GM21529 (cell line): Measurements from ENCODE around the gene CCDC69.
"Not testable (repeated sequence)": the region's sequence is repeated elsewhere in the genome, so short reads cannot be mapped to it uniquely, and the experiment has no call there.

Experiments
- ATAC-seq: cut with Tn5 transposase; IDR thresholded peaks from one replicate; pipeline ENCODE4 v1.9.1; 2021; ENCODE audit not compliant: unreplicated experiment

CCDC69 gene, protein sequence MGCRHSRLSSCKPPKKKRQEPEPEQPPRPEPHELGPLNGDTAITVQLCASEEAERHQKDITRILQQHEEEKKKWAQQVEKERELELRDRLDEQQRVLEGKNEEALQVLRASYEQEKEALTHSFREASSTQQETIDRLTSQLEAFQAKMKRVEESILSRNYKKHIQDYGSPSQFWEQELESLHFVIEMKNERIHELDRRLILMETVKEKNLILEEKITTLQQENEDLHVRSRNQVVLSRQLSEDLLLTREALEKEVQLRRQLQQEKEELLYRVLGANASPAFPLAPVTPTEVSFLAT

GRCh38 chr5:151223447-151224264 lies at the start of gene CCDC69:
Gene CCDC69, minus strand, starts transcription at chr5:151224092. Its CDS starts 122 bp downstream, at chr5:151223970.
- ATAC-seq = peak; percentile 67

GRCh38 chr5:151271336-151271735 lies 47.4 kb upstream of the CCDC69 start:
- no peak for ATAC-seq

- peak; percentile 93 for ATAC-seq
Measured at GRCh38 chr5:151270599-151270998, 46.7 kb upstream of the CCDC69 start.

- no peak for ATAC-seq
Measured at GRCh38 chr5:151267491-151268260, 43.8 kb upstream of the CCDC69 start.

DNA sequence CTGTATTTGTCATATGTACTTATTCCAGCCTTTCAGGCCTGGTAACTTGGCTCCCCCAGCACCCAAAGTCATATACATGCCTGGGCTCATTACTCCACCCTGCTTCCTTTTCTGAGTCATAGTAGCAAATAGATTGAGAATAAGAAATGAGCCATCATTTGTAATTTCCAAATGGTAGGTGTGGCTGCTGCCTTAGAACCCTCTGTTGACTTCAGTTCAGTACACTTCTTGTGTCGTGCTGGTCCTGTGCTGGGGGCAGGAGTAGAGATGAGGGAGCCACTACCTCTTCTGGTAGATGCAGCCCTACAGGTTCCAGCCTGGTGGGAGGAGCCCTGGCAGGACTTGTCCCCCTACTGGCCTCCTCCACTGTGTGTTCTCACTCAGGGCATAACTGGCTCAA lies 40.2 kb upstream of the CCDC69 start:
- no peak for ATAC-seq

DNA sequence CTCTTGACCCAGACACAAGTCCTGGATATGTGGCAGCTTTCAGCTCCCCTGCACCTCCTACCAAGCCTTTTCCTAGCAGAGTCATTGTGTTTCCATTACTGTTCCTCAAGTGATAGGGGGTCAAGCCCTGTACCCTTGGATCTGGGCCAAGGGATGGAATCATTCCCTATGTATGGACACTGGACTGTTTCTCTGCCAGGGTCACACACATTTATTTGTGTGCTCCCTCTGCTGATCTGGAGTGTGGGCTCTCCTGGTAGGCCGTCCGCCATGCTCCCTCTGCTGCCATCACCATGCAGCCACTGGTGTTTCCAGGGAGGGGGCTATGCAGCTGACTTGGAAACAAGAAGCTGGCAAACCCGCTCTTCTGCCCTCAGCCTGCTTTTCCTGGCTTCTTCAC lies 38.6 kb upstream of the CCDC69 start:
- no peak for ATAC-seq

- no peak for ATAC-seq
Measured at GRCh38 chr5:151259931-151260330, 36.0 kb upstream of the CCDC69 start.

- no peak for ATAC-seq
Measured at GRCh38 chr5:151258816-151259215, 34.9 kb upstream of the CCDC69 start.

DNA sequence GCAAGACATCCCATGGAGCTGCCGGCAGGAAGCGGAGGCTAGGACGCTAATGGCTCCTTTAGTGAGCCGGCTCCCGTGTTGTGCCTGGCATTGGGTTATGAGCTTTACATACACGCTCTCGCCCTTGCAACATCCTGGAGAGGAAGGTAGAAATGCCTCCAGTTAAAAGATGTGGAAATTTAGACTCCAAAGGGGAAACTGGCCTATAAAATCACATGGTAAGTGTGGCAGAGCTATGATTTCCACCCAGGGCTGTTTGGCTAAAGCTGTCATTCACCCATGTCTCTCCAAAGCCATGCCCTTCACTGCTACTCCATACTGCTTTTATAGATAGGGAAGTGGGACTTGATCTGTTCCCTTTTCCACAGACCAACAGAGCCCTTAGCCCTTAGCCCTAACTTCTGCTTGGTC lies 34.3 kb upstream of the CCDC69 start:
- ATAC-seq = no peak

DNA sequence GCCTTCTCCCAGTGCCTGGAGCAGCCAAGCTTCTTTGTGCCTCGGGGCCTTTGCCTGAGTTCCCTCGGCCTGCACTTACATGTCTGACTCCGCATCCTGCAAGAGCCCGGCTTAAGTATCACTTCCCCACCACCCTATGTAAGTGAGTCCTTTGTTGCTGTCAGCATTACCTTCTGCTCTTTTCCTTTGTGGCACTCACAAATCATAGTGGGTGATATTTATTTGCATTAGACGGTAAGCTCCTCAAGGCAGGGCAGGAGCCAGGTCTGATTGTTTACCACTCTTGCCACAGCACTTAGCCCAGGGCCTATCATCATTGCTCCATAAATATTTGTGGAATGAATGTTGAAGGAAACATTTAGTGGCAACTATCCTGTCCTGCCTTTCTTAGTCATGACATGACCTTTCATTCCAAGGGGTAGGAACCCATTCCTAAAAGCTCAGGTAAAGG lies 33.9 kb upstream of the CCDC69 start:
- ATAC-seq = peak; percentile 21

GRCh38 chr5:151255621-151256286 lies 31.9 kb upstream of the CCDC69 start:
- peak; percentile 36 for ATAC-seq

DNA sequence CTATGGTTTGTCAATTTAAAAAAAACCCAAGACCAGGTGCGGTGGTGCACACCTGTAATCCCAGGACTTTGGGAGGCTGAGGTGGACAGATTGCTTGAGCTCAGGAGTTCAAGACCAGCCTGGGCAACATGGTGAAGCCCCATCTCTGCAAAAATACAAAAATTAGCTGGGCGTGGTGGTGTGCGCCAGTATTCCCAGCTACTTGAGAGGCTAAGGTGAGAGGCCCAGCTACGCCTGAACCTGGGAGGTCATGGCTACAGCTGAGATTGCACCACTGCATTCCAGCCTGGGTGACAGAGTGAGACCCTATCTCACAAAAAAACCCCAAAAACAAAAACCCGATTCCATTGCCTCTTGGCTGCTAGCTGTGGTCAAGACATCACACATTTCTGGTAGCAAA lies 31.1 kb upstream of the CCDC69 start:
- ATAC-seq = not testable (repeated sequence)

DNA sequence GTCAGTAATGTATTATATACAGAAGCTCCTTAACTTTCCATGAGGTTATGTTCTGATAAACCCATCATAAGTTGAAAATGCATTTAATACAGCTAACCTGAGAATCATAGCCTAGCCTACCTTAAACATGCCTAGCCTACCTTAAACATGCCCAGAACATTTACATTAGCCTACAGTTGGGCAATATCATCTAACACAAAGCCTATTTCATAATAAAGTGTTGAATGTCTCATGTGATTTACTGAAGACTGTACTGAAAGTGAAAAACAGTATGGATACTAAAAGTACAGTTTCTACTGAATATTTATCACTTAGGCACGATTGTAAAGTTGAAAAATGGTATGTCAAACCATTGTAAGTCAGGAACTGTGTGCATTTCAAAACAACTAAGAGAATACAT lies 30.7 kb upstream of the CCDC69 start:
- ATAC-seq = no peak

DNA sequence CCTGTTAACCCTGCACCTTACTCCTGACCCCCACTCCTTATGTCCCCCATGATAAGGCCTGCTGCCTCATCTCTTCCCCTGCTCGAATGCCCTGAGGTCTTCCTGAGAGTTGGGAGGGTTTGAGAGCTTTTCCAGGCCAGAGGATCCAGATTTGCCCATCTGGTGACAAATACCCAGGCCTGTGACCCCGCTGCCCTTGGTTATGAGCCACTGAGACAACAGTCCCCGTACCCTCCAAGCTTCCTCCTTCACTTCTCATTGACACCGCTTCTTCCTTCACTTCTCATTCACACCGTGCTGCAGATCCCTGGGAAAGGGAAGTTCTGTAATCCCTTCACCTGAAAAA lies 29.7 kb upstream of the CCDC69 start:
- ATAC-seq = no peak

GRCh38 chr5:151252762-151253604 lies 29.1 kb upstream of the CCDC69 start, which contains the start of gene GM2A:
Gene GM2A, plus strand, starts transcription at chr5:151253185. Its CDS starts 32 bp downstream, at chr5:151253217.
- peak; percentile 72 for ATAC-seq

GRCh38 chr5:151251621-151252020 lies 27.7 kb upstream of the CCDC69 start:
- ATAC-seq = no peak

DNA sequence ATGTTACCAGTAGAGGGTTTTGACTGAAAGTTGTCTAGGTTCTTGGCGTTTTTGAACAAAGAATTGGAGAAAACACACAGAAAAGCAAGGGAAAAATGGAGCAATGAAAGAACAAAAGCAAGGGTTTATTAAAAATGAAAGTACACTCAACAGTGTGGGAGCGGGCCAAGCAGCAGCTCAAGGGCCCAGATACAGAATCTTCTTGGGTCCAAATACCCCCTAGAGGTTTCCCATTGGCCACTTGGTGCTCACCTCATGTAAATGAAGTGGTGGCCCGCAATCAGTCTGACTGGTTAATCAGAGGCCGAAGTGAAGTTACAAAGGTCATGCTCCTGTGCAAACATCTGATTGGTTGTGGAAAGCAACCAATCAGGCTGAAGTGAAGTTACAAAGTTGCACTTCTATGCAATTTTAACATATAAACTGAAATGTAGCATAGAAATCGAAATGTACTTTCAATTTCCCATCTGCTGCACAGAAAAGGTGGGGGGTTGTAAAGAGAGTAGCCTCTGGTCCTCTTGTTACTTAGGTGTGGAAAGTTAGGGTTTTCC lies 27.2 kb upstream of the CCDC69 start:
- ATAC-seq = no peak

- ATAC-seq = no peak
Measured at GRCh38 chr5:151250346-151251000, 26.6 kb upstream of the CCDC69 start.

- ATAC-seq = no peak
Measured at GRCh38 chr5:151249281-151249680, 25.4 kb upstream of the CCDC69 start.
